NB4 (cell line): ENCODE results near the gene NOP16.

Experiments
- DNase-seq: peaks from one replicate; pipeline ENCODE4 v3.0.0; 2010; ENCODE audit warnings: low read depth
- H3K4me3 ChIP-seq: one replicate; pipeline ENCODE4 v1.5.1; 2011; ENCODE audit warnings: mild to moderate bottlenecking, low read depth, low read length, moderate library complexity
- CTCF ChIP-seq: IDR thresholded peaks from one replicate; pipeline ENCODE4 v1.5.1; 2012; ENCODE audit warnings: low read depth, low read length
- MAX ChIP-seq: IDR thresholded peaks from 2 replicates; pipeline ENCODE4 v1.6.1; 2011; ENCODE audit warnings: low read depth, low read length
- MYC ChIP-seq: IDR thresholded peaks from 2 replicates; pipeline ENCODE4 v1.6.1; 2011; ENCODE audit warnings: low read depth, low read length
- POLR2A ChIP-seq: IDR thresholded peaks from 2 replicates; pipeline ENCODE4 v1.6.1; 2011; ENCODE audit warnings: mild to moderate bottlenecking; ENCODE audit not compliant: insufficient read length; ENCODE audit errors: extremely low read depth

The NOP16 gene

GRCh38 chr5:176341325-176342157, 46.9 kb downstream of the NOP16 start:
- DNase-seq, result no peak
- TF ChIP-seq POLR2A (no peak), CTCF (no peak), MYC (no peak), MAX (no peak)
- H3K4me3 ChIP-seq, result no peak overlapping the region

- no peak overlapping the region for H3K4me3 ChIP-seq
- no peak for DNase-seq
- TF ChIP-seq MYC (no peak), POLR2A (no peak), CTCF (no peak), MAX (no peak)
Measured at GRCh38 chr5:176339304-176339703, 49.1 kb downstream of the NOP16 start.

GRCh38 chr5:176337913-176338312, 50.5 kb downstream of the NOP16 start:
- TF ChIP-seq POLR2A (no peak), MYC (no peak), CTCF (no peak), MAX (no peak)
- H3K4me3 ChIP-seq, result no peak overlapping the region

GRCh38 chr5:176334031-176334770, 54.2 kb downstream of the NOP16 start:
- H3K4me3 ChIP-seq, result no peak overlapping the region
- TF ChIP-seq MYC, result no peak
- TF ChIP-seq CTCF, result no peak
- no peak for TF ChIP-seq MAX
- no peak for TF ChIP-seq POLR2A
- no peak for DNase-seq

More at GRCh38 chr5:176337913-176338312, 50.5 kb downstream of the NOP16 start:
- DNase-seq, result no peak
